GM18499 (cell line): ENCODE data around the gene GMEB2.
"Not testable (repeated sequence)": the region's sequence is repeated elsewhere in the genome, so short reads cannot be mapped to it uniquely, and the experiment has no call there.

ENCODE experiments used
- ATAC-seq: cut with Tn5 transposase; IDR thresholded peaks from one replicate; pipeline ENCODE4 v1.9.1; 2021; ENCODE audit warnings: moderate number of reproducible peaks; ENCODE audit not compliant: insufficient read depth, unreplicated experiment

The GMEB2 gene

DNA sequence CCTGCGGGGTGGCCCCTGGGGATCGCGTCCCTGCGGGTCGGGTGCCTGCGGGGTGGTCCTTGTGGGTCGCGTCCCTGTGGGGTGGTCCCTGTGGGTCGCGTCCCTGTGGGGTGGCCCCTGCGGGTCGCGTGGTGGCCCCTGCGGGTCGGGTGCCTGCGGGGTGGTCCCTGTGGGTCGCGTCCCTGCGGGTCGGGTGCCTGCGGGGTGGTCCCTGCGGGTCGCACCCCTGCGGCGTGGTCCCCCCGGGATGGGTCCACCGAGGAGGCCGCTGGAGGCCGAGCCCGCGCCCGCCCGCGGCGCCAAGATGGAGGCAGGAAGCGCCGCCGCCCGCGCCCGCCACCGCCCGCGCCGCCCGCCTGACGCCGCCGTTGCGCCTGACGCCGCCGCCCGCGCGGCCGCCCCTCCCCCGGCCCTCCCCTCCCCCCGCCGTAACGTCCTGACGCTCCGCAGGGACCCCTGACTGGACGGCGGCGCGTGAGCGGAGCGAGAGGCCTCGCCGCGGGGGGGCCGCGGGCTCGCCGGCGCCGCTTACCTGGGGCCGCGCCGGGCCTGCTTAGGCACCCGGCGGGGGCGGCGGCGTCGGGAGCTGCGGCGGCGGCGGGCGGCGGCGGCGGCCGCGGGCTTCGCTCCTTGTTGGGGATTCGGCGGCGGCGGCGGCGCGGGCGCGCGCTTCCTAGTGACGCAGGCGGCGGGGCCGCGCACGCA lies at the start of gene GMEB2:
Gene GMEB2, minus strand, starts transcription at position 678 of the 705 bp plus-strand sequence. CDS start 7,704 bp downstream, outside the sequence.
- no peak for ATAC-seq

GRCh38 chr20:63675681-63676368 lies 48.9 kb upstream of the GMEB2 start:
- no peak for ATAC-seq

- ATAC-seq = no peak
Observed at GRCh38 chr20:63673951-63674350, 47.0 kb upstream of the GMEB2 start.

- no peak for ATAC-seq
Observed at GRCh38 chr20:63672666-63673065, 45.8 kb upstream of the GMEB2 start.

DNA sequence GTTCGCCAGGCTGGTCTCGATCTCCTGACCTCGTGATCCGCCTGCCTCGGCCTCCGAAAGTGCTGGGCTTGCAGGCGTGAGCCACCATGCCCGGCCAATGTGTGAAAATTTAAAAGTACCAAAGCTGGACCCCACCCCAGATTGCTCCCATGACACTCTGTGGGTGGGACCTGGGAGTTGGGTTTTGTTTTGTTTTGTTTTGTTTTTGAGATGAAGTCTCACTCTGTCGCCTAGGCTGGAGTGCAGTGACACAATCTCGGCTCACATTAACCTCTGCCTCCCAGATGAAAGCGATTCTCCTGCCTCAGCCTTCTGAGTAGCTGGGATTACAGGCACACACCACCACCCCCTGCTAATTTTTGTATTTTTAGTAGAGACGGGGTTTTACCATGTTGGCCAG lies 44.8 kb upstream of the GMEB2 start:
- ATAC-seq = not testable (repeated sequence)

- no peak for ATAC-seq
Observed at GRCh38 chr20:63668351-63668750, 41.5 kb upstream of the GMEB2 start.

DNA sequence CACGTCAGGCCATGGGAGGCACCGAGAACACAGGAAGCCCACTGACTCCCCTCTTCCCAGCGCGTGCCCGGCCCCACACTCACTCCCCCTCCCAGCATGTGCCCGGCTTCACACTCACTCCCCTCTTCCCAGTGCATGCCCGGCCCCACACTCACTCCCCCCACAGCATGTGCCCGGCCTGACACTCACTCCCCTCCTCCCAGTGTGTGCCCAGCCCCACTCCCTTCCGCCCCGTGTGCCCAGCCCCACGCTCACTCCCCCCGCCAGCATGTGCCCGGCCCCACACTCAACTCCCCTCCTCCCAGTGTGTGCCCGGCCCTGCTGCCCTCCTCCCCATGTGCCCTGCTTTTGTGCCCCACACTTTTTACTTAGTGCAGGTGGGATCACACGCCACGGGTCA lies 41.0 kb upstream of the GMEB2 start:
- ATAC-seq = no peak

DNA sequence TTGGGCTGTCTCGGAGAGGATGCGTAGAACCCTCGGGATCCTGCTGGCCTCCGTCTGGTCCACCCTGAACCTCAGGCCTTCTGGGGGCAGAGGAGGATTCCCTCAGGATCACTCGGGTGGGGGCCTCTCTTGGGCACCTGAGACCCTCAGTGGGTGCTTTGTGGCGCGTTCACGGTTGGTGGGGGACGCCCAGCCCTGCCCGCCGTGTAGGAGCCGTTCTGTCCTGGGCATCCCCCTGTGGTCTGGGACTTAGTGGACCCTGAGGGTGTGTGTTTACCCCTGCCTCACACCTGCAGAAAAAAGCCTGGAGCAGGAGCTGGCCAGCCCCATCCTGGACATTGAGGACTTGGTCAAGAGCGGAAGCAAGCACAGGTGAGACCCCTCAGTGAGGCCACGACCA lies 38.8 kb upstream of the GMEB2 start:
- ATAC-seq = no peak

DNA sequence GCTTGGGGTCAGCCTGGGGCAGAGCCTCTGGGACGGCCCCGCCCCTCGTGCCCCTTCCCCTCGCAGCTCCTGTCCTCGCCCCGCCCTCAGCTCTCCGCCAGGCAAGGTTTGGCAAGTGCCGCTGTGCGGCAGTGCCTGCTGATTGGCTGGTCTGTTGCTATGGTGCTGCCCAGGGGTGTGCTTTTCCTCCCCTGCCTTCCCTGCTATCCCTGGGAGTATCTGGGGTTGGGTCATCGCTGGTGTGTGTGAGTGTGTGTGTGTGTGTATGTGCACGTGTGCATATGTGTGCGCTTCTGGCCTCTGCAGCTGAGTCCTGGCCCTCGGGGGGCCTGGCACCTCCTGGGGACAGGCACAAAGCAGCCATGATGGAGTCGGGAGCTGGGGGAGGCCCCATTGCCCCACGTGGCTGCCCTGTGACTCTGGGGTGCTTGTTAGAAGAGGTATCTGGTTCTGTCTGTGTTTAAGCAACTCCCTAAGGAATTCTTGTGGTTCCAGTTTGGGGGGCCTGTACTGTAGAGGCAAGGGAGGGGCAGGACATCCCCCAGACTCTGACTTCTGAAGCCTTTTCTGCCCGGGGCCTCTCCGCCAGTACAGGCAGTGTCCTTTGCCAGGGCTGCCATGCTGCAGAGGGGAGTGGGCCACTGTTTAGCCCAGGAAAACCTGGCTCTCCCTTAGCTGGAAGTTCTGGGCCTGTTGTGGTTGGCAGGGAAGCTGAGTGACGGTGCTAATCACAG lies 38.1 kb upstream of the GMEB2 start:
- no peak for ATAC-seq

DNA sequence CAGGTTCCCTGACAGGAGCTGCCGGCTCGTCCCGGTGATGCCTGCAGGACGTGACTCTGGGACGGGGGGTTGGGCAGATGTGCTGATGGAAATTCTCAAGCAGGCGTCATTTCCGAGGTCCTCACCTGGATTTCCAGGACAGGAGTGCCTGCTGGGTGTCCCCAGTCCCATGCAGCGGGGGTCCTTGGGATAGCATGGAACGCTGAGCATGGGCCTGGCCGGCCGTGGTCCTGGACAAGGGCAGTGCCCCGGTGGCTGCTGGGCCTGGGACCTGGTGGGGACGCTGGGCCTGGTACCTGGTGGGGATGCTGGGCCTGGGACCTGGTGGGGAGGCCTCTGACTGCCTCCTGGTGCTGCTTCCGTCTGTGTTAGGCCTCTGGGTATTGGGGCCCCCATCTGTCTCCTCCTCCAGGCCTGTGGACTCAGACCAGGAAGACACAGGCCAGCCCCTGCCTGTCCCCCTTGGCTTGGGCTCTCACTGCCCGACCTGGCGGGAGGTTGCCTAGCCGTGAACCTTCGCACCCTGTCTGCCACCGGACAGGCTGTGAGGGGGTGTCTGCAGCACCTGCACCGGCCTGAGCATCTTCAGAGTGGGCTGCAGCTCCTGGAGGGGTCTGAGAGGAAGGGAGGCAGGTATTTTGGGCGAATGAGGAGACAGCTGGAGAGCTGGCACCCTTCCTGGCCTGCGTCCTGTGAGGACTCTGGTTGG lies 37.4 kb upstream of the GMEB2 start:
- no peak for ATAC-seq

DNA sequence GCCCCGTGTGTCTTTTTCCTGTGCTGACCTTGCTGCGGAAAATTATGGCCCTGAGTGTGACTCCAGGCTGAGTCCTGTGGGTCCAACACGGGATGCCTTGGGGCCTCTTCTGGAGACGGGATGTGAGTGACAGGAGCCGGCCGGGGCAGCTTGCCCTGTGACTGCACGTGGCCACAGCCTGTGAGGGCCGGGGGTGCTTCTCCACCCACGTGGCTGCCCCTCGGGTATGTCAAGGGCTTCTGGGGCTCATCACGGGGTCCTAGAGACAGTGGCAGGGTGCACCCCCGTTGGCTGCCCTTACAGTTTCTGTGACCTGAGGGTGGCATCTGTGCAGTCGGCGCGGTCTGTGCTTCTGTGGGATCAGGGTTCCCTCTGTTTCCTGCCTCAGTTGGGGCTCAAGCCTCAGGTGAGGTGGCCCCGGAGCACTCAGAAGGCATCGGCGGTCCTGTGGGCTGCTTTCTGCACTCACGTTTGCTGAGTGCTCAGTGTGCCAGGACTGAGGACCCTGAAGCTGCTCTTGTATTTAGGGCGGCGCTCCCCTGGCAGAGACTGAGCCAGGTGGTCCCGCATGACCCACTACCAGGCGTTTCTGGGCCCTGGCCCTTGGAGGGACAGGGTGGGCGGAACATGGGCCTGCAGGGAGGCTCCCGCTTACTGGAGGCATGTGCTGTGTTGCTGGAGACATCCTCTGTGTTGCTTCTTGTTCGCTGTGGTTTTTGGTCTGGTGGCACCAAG lies 36.6 kb upstream of the GMEB2 start:
- ATAC-seq = no peak

GRCh38 chr20:63662813-63663189 lies 35.9 kb upstream of the GMEB2 start:
- no peak for ATAC-seq

GRCh38 chr20:63661959-63662812 lies 35.3 kb upstream of the GMEB2 start:
- ATAC-seq = no peak

DNA sequence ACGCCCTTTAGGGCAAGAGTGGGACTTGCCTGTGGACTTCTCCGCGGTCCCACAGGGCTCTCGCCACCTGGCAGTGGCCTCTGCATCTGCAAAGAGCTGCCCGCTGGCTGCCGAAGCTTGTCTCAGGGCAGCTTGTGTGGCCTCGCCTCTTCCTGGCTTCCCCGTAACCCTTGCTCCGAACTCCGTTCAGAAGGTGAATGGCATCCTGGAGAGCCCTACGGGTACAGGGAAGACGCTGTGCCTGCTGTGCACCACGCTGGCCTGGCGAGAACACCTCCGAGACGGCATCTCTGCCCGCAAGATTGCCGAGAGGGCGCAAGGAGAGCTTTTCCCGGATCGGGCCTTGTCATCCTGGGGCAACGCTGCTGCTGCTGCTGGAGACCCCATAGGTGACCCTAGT lies 34.2 kb upstream of the GMEB2 start:
- no peak for ATAC-seq

DNA sequence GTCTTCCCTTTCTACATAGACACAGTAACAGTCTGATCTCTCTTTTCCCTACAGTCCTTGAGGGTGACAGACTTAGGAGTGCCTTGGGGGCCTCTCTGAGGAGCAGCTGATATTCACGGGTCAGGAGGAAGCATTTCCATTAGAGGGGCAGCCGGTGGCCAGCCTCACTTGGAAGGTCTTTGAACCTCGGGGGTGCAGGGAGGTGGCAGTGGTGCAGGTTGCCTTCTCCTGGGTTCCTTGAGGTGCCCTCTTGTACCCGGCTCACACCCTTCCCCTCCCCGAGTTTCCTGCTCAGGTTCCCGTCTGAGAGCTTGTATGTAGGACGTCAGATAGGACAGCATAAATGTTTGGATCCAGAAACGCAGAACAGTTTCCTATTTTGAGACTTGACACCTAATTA lies 33.7 kb upstream of the GMEB2 start:
- no peak for ATAC-seq

DNA sequence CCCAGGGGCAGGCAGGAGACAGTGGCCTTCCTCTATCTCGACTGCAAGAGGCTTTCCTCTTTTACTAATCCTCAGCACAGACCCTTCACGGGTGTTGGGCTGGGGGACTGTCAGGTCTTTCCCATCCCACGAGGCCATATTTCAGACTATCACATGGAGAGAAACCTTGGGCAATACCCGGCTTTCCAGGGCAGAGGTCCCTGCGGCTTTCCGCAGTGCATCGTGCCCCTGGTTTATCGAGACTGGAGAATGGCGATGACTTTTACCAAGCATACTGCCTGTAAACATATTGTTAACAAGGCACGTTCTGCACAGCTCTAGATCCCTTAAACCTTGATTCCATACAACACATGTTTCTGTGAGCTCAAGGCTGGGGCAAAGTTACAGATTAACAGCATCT lies 33.3 kb upstream of the GMEB2 start:
- ATAC-seq = not testable (repeated sequence)

DNA sequence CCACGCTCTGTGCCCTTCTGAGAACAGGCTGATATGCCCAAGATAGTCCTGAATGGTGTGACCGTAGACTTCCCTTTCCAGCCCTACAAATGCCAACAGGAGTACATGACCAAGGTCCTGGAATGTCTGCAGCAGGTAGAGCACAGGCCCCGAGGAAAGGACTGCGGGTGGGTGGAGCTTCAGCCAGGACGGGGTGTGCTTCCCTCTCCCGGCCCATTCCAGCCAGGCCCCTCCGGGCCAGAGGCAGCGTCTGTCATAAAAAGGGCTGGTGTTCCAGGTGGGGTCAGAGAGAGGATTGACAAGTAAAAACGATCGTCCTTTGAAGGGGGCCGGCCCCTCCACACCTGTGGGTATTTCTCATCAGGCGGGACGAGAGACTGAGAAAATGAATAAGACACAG lies 32.5 kb upstream of the GMEB2 start:
- no peak for ATAC-seq

GRCh38 chr20:63658749-63659187 lies 31.9 kb upstream of the GMEB2 start:
- ATAC-seq = peak; percentile 19
